Measurements from ENCODE around the gene TBC1D12. TPM values are rescaled to one million over a fixed set of nuclear protein-coding genes. Genes with fewer than 3 reads are reported as not detected.
"Not testable (repeated sequence)": the region's sequence is repeated elsewhere in the genome, so short reads cannot be mapped to it uniquely, and the experiment has no call there.

Gene TBC1D12
- total RNA-seq, 1 donor from 2014 or later: 10.1 TPM

DNA sequence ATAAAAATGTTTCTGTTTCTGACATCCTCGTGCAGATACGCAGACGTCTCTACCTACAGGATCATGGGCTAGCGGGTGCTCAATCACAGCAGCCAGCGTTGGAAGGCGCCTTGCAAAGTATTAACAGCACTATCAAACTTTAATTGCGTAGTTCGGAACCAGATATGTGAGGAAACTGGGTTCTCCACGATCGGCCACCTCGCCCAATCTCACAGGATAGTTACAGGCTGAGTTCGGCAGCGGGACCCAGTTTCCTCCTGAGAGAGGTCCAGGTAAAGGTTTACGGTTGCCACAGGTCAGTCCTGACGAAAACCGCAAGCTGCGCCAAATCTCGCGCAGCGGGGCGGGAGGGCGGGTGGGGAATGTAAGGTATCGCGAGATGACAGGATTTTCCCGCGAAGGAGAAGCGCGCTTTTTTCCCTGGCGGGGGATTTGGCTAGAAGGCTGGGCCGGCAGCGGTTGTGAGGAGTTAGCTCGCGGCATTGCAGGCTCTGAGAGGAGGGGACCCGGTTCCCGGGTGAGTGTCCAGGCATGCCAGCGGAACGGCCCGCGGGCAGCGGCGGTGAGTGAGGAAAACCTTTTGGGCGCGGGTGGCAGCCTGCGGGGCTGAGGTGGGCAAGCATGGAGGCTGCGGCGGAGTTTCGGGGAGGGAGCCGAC lies 143.2 kb downstream of the TBC1D12 start, which contains the start of gene HELLS:
TSS of gene HELLS (plus strand) at position 398 of the 658 bp plus-strand sequence. CDS start at position 532, 134 bp downstream.
- Mint-ChIP-seq H3K4me1 (peaks cover 28% of the 10 kb centered on the region), H3K4me3 (peak within 1 kb of the TSS; percentile 98), H3K36me3 (no peaks in the 10 kb centered on the region), H3K27me3 (ENCODE audit: low read depth) (no peaks in the 10 kb centered on the region), H3K9me3 (no peaks in the 10 kb centered on the region), H3K27ac (peak within 1 kb of the TSS; percentile 96)
- DNase-seq (ENCODE audit: low spot score in 2 of 2, unreplicated experiment in 2 of 2): peak; percentile 63 to 83
- TF ChIP-seq, protein P1, sequence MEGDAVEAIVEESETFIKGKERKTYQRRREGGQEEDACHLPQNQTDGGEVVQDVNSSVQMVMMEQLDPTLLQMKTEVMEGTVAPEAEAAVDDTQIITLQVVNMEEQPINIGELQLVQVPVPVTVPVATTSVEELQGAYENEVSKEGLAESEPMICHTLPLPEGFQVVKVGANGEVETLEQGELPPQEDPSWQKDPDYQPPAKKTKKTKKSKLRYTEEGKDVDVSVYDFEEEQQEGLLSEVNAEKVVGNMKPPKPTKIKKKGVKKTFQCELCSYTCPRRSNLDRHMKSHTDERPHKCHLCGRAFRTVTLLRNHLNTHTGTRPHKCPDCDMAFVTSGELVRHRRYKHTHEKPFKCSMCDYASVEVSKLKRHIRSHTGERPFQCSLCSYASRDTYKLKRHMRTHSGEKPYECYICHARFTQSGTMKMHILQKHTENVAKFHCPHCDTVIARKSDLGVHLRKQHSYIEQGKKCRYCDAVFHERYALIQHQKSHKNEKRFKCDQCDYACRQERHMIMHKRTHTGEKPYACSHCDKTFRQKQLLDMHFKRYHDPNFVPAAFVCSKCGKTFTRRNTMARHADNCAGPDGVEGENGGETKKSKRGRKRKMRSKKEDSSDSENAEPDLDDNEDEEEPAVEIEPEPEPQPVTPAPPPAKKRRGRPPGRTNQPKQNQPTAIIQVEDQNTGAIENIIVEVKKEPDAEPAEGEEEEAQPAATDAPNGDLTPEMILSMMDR (IDR thresholded peaks at IDR 0.05; ENCODE audit: unreplicated experiment): no peak

DNA sequence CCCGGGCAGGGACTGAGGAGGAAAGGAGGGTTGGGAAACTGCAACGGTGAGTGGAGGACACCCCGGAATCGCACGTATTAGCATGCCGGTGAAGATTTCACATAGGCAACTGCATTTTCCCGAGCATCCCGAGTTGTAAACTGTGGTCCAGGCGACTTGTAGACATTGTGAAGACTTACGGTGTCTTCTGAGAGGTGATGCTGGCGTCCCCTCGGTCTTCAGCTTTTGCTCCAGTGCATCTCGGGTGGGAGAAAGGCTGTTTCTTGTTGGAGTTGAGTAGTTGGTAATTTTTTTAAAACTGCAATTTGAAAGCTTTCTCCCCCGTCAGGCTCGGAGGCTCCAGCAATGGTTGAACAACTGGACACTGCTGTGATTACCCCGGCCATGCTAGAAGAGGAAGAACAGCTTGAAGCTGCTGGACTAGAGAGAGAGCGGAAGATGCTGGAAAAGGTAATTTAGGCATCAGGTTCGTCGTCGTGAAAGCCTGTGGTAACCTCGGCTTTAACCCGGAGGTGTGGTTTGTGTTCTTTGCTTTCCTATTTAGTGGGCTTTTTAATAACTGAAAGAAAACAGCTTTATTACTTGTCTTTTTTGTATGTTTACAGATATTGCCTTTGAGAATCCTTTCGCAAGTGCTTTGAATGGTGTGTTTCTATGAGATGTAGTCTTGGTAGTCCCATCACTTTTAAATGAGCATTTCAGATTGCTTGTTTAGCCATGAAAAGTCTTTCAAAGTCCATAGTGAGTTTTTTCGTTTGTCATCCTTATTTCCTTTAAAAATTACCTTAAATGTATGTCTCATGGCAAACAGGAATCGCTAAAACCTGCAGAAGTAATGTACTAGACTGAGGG lies 143.9 kb downstream of the TBC1D12 start:
- Mint-ChIP-seq H3K27me3 (ENCODE audit: low read depth) (no peaks in the 10 kb centered on the region), H3K4me3 (peak overlapping the region; percentile 98), H3K36me3 (no peaks in the 10 kb centered on the region), H3K4me1 (peaks cover 28% of the 10 kb centered on the region), H3K27ac (peak overlapping the region; percentile 96), H3K9me3 (no peaks in the 10 kb centered on the region)
- TF ChIP-seq, protein P1 (IDR thresholded peaks at IDR 0.05; ENCODE audit: unreplicated experiment): no peak
- no peak for DNase-seq (ENCODE audit: low spot score in 2 of 2, unreplicated experiment in 2 of 2)

DNA sequence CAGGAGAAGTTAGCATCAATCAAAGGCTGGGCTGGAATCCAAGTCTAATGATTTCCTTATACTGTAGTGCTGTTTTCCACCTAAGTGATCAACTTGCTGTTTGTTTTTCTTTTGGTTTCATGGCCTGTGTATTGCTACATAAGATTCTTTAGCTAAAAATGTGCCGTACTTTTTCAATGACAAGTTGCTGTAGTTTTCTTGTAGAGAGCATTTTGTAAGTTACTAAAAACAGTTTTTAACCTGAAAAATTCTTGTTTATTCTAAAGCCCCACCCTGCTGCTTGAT lies 144.5 kb downstream of the TBC1D12 start:
- Mint-ChIP-seq H3K9me3 (no peaks in the 10 kb centered on the region), H3K27me3 (ENCODE audit: low read depth) (no peaks in the 10 kb centered on the region), H3K36me3 (no peaks in the 10 kb centered on the region), H3K4me1 (peaks cover 28% of the 10 kb centered on the region), H3K4me3 (peak overlapping the region; percentile 98), H3K27ac (peak overlapping the region; percentile 71)
- TF ChIP-seq, protein P1 (IDR thresholded peaks at IDR 0.05; ENCODE audit: unreplicated experiment): no peak
- no peak for DNase-seq (ENCODE audit: low spot score in 2 of 2, unreplicated experiment in 2 of 2)

DNA sequence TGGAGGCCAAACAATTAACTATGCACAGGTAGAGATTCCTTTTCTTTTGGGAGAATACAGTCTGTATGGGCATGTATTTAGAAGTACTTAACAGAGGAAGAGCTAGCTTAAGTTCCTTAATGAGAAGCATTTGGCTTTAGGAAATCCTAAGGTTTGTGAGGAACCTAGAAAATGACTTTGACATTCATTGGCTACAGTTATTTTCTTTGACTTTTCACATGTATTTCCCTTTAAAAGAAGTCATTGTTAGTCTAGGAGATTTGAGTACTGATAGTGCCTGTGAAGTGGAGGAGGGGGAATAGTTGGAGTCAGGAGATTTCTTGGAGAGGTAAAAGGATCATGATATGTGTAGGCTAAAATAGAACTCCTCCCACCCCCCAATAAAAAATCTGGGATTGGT lies 146.9 kb downstream of the TBC1D12 start:
- DNase-seq (ENCODE audit: low spot score in 2 of 2, unreplicated experiment in 2 of 2): no peak
- Mint-ChIP-seq H3K27ac (peak overlapping the region; percentile 2), H3K27me3 (ENCODE audit: low read depth) (no peaks in the 10 kb centered on the region), H3K36me3 (peaks cover 7% of the 10 kb centered on the region), H3K4me1 (peaks cover 28% of the 10 kb centered on the region), H3K9me3 (no peaks in the 10 kb centered on the region), H3K4me3 (no peak overlapping the region)
- TF ChIP-seq, protein P1 (IDR thresholded peaks at IDR 0.05; ENCODE audit: unreplicated experiment): no peak

DNA sequence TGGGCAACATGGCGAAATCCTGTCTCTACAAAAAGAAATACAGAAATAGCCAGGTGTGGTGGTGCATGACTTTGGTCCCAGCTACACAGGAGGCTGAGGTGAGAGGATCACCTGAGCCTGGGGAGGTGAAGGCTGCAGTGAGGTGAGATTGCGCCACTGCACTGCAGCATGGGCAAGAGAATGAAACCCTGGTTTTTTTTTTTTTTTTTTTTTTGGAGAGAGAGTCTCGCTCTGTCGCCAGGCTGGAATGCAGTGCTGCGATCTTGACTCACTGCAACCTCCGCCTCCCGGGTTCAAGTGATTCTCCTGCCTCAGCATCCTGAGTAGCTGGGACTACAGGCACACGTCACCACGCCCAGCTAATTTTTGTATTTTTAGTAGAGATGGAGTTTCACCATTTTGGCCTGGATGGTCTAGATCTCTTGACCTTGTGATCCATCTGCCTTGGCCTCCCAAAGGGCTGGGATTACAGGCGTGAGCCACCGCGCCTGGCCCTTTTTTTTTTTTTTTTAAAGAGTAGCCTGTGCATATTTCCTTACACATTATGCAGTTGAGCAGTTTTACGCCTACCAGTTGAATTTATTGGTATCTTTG lies 165.5 kb downstream of the TBC1D12 start:
- H3K4me3 Mint-ChIP-seq, H3K9me3 Mint-ChIP-seq: not testable (repeated sequence)

DNA sequence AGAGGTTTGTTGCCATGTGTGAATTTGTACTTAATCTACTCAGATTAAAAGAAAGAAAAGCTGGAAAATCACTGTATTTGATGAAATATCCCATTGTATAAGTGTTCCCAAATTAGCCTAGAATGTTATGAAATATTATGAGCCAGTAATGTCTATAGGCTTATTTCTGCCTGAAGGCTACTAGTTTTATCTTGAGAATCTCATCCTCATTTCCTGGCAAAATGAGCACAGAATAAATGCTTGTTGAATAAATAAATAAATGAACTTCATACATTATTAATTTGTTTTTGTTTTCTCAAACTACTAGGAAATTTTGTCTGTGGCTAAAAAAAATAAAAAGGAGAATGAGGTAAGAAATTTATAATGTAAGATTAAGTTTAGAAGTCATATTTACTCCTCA lies 168.7 kb downstream of the TBC1D12 start:
- H3K4me3 Mint-ChIP-seq: no peak overlapping the region
- H3K9me3 Mint-ChIP-seq: no peaks in the 10 kb centered on the region
- no peak for DNase-seq (ENCODE audit: low spot score in 2 of 2, unreplicated experiment in 2 of 2)
- peaks cover 22% of the 10 kb centered on the region for H3K36me3 Mint-ChIP-seq
- TF ChIP-seq, protein P1 (IDR thresholded peaks at IDR 0.05; ENCODE audit: unreplicated experiment): no peak
- no peaks in the 10 kb centered on the region for H3K27me3 Mint-ChIP-seq (ENCODE audit: low read depth)
- peaks cover 4% of the 10 kb centered on the region for H3K4me1 Mint-ChIP-seq
- peak overlapping the region; percentile 43 for H3K27ac Mint-ChIP-seq

More for the DNA sequence above, 165.5 kb downstream of the TBC1D12 start:
- DNase-seq (ENCODE audit: low spot score in 2 of 2, unreplicated experiment in 2 of 2); H3K27me3 Mint-ChIP-seq (ENCODE audit: low read depth); H3K27ac Mint-ChIP-seq; H3K4me1 Mint-ChIP-seq: not testable (repeated sequence)
- H3K36me3 Mint-ChIP-seq: peaks cover 25% of the 10 kb centered on the region
